Testis (tissue), 2 donors: ENCODE data around the gene GRIN3B.

Experiments used
- CTCF ChIP-seq, 3 experiments: fragments of 450-650 bp in 2 of 3; fragments of 200-600 bp in 1 of 3; sonication (generic) in 1 of 3; IDR thresholded peaks; one replicate each; pipeline ENCODE4 v1.5.1; 2016 to 2019; ENCODE audit warnings: antibody characterized with exemption in 3 of 3, mild to moderate bottlenecking in 2 of 3, moderate library complexity in 1 of 3
- POLR2A ChIP-seq: fragments of 450-650 bp; IDR thresholded peaks from one replicate; pipeline ENCODE4 v1.6.1; 2017; ENCODE audit warnings: antibody characterized with exemption, mild to moderate bottlenecking, moderate library complexity

- TF ChIP-seq POLR2A (no peak), CTCF (IDR thresholded peaks at IDR 0.05) (no peak)
These were observed 2.2 kb upstream of the GRIN3B start for GRCh38 chr19:998064-998463.
